Cardiac septum (tissue), 1 donor: Measurements from ENCODE around the gene TNFSF13B. TPM values are rescaled to one million over a fixed set of nuclear protein-coding genes. Genes with fewer than 3 reads are reported as not detected.

Source experiments
- DNase-seq: peaks from one replicate; pipeline ENCODE4 v3.0.0-alpha.2; 2020; ENCODE audit warnings: low spot score
- intact Hi-C: fragments of 100-400 bp; cut with DNase I; formaldehyde crosslinking; loops from one replicate; pipeline ENCODE4 v1.14.0; 2022
- total RNA-seq: library from RNA; stranded (reverse); fragmentation: NEBNext Ultra II Directional; extraction: Animal tissue kit (Norgen Biotek cat#: 25700); gene quantifications from one replicate; pipeline ENCODE4 v1.2.1, GENCODE V29; 2021
- donor health status: DM: no; HTN: no; CAD: no.

TNFSF13B gene
- total RNA-seq, 1 donor from 2014 or later: 4.0 TPM

DNA sequence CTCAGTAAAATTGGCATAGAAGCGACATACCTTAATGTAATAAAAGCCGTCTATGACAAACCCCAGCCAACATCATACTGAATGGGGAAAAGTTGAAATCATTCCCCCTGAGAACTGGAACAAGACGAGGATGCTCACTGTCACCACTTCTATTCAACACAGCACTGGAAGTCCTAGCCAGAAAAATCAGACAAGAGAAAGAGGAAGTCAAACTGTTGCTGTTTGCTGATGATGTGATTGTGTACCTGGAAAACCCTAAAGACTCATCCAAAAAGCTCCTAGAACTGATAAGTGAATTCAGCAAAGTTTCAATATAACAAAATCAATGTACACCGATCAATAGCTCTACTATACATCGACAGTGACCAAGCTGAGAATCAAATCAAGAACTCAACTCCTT lies 63.3 kb downstream of the TNFSF13B start:
- intact Hi-C loops: no loop called here
- DNase-seq: no peak

DNA sequence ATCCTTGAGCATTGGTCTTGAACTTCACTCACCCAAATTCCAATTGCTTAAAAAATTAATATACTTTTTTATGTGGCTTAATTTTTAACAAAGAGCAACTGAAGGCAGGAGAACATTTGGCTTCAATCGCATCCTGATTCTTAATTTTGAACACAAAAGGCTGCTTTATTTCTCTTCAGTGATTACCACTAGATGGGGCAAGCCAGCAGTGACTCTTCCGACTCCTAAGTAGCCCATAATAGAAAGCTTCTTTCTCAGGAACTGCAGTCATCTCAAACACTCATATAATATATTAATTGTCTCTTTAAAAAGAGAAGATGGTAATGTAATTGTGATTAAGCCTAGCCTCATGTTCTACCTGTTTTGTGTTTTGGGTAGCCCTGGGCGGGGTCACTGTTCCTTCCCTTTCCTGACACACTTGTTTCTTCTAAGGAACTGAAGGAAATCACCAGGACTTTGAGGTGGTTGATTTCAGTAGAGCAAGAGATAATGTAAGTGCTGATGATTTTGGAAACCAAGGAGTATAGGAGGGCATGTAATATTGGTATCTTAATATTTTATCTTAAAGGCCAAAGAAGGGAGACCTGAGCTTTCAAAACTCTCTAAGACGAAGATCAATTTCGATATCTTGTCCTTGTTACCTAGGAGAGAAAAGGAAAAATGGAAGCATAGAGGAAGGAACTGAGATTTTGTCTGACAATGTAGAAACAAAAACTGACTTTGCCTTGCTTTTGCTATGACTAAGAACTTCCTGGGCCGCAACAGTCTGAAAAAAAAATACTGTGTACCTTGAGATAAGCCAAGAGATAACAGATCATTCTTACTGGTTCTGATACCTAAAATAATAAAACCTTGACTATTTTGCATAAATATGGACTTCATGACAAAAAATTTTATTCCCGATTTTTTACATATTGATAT lies 73.1 kb downstream of the TNFSF13B start:
- DNase-seq: no peak
- intact Hi-C loops: no loop called here

DNA sequence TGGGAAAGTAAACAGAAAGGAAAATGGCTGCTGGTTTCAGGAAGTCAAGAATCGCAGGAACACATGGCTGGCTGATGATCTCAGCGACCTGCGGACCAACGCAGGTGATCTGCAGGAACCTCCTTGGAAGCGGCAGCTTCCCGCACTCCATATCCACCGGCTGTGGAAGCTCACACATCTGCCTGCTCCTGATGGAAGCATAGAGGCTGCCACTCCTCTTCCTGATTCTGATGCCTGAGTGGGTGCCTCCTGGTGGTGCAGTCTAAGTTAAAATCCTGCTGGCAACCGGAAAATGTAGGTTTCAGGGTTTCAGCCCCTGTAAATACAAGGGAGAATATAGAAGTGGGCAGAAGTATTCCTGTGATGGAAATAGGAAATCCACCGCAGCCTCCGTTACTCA lies 75.5 kb downstream of the TNFSF13B start:
- intact Hi-C loops: no loop called here
- DNase-seq: no peak

DNA sequence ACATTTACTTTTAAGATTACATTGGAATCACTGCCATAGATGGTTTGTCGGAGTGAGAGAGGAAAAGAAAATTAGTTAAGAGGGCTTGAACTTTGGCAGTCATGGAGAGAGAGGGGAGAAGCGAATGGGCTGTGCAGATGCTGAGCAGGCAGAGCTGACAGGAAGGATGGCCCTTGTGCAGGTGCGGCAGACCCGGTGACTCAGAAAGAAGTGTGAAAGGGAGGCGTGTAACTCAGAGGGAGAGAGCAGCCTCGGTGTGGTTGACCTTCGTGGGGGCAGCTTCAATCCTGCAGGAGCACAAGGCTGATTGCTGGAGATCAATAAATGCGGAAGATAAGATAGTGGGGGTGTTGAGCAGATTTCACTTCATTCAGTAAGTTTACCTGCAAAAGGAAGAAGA lies 76.9 kb downstream of the TNFSF13B start:
- intact Hi-C loops: no loop called here

DNA sequence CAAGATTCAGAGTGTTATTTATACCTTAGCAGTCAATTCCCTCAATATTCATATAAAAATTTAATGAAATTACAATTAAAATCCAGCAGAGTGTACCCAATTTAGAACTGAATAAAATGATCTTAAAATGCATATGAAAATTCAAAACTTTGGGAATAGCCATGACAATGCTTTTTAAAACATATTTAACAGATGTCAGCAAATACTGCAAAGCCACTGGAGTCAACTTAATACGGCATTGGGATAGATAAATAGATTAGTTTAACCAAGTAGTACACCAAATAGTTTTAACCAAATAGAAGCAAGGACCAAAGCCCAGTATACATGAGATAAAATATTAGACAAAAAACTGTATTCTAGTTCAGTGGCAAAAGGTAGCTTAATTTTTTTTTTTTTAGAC lies 79.8 kb downstream of the TNFSF13B start:
- intact Hi-C loops: no loop called here

More for the DNA sequence above, 76.9 kb downstream of the TNFSF13B start:
- DNase-seq: no peak

DNA sequence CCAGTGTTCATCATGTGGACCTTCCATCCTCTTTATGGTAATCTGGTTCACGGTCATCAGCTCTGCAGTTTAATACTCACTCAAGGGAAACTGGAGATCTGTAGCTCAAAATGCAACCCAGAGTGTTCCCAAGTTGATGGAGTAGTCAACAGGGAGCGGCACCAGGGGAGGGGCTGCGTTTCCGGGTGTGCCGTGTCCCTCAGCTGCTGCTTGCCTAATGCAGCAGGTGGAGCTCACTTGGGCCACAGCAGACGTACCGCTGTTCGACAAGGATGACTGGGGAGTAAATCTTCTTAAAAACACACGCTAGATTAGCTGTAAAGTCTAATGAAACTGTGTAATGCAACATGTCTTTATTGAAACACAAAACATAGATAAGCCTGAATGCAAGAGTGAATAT lies 81.1 kb downstream of the TNFSF13B start:
- intact Hi-C loops: no loop called here
- no peak for DNase-seq

More for the DNA sequence above, 79.8 kb downstream of the TNFSF13B start:
- DNase-seq: no peak

DNA sequence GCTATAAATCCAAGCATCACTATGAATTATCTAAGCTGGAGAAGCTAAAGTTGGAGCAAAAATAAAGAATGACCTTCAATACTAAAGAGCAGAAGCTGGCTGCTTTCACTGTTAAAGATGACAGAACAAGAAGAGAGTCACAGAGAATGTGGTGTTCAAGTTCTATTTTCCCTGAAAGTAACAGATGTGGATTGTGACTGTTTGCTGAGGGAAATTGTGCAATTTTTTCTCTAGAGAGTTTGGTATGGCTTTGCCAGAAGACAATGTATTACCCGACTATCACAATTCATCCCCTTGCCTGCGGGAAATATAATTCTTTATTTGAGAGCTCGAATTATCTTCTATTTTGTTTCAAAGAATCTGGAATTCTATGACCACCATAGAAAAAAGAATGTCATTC lies 83.1 kb downstream of the TNFSF13B start:
- intact Hi-C loops: no loop called here
- no peak for DNase-seq

DNA sequence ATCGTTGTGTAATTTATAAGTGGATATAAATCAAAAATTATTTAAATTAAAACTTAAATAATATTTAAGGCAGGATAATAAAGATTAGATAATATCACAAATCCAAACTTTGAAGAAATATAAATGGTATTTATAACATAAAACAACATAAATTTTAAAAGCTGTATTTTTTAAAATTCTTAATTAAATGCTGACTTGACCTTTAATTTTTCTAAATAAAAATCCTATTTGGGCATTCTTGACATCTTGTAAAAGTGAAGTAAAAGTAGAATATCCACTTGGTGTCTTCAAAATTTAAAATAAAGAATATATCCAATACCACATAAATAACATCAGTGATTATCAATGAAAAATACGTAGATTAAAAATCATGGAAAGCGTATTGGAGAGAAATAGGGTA lies 87.7 kb downstream of the TNFSF13B start:
- intact Hi-C loops: no loop called here
- no peak for DNase-seq

Other genes starting within 250 kb of the TNFSF13B start
- gene LIG4, start 54.2 kb upstream of the TNFSF13B start, total RNA-seq: 11.4 TPM
- 5.5 TPM for gene ABHD13, start 51.3 kb upstream of the TNFSF13B start, total RNA-seq